PC-9 (cell line): ENCODE results near the gene CWC27.

Experiments used
- CTCF ChIP-seq: fragments of 200-600 bp; sonication (generic); conservative IDR thresholded peaks from 2 replicates; pipeline ENCODE4 v1.6.1; 2017; ENCODE audit warnings: mixed run types, antibody characterized with exemption, mild to moderate bottlenecking, moderate library complexity
- EZH2 ChIP-seq: fragments of 200-600 bp; sonication (generic); IDR thresholded peaks from 2 replicates; pipeline ENCODE4 v1.8.0; 2017; ENCODE audit warnings: antibody characterized with exemption, low read depth

GRCh38 chr5:64864171-64864570 is 95.4 kb downstream of the CWC27 start:
- TF ChIP-seq CTCF (no peak), EZH2 (no peak)
